SU-DHL-6 (cell line): ENCODE results near the gene GNA14.

Source experiments
- H2AFZ ChIP-seq: fragments of 200-600 bp; sonication (generic); 2 replicates; pipeline ENCODE4 v1.6.1; 2014; ENCODE audit warnings: low read depth, mild to moderate bottlenecking, moderate library complexity, mixed read lengths, antibody characterized with exemption, low read length; ENCODE audit not compliant: severe bottlenecking
- H3F3A ChIP-seq: fragments of 200-600 bp; shearing (Covaris generic); 2 replicates; pipeline ENCODE4 v1.6.0; 2016; ENCODE audit warnings: antibody characterized with exemption, mild to moderate bottlenecking; ENCODE audit not compliant: insufficient read depth
- H3K27ac ChIP-seq: fragments of 200-600 bp; sonication (generic); 2 replicates; pipeline ENCODE4 v1.5.1; 2016; ENCODE audit warnings: low read depth, mild to moderate bottlenecking, low read length, moderate library complexity, mixed read lengths
- H3K27me3 ChIP-seq: fragments of 200-600 bp; sonication (generic), shearing (Covaris generic); 2 replicates; pipeline ENCODE4 v1.6.0; 2014; ENCODE audit warnings: mild to moderate bottlenecking, low read length
- H3K36me3 ChIP-seq: fragments of 200-600 bp; sonication (generic); 2 replicates; pipeline ENCODE4 v1.6.1; 2014; ENCODE audit warnings: mild to moderate bottlenecking, low read length, mixed read lengths
- H3K4me2 ChIP-seq: fragments of 300-600, 200-600 bp; shearing (Covaris generic), sonication (generic); 2 replicates; pipeline ENCODE4 v1.6.0; 2014; ENCODE audit warnings: low read length, low read depth, mild to moderate bottlenecking; ENCODE audit not compliant: poor library complexity, severe bottlenecking
- H3K4me3 ChIP-seq: fragments of 200-600 bp; sonication (generic); 2 replicates; pipeline ENCODE4 v1.5.1; 2014; ENCODE audit warnings: antibody characterized with exemption, low read length, mild to moderate bottlenecking, mixed read lengths; ENCODE audit not compliant: insufficient read depth, poor library complexity, severe bottlenecking
- H3K79me2 ChIP-seq: fragments of 200-600 bp; sonication (generic); 2 replicates; pipeline ENCODE4 v1.6.1; 2014; ENCODE audit warnings: mild to moderate bottlenecking, low read length, moderate library complexity; ENCODE audit not compliant: insufficient read depth
- H3K9ac ChIP-seq: fragments of 200-600 bp; sonication (generic); 2 replicates; pipeline ENCODE4 v1.7.0; 2014; ENCODE audit warnings: mild to moderate bottlenecking, low read length
- H3K9me2 ChIP-seq: fragments of 200-600 bp; sonication (generic); replicated peaks from 2 replicates; pipeline ENCODE4 v1.6.1; 2014; ENCODE audit warnings: low read length; ENCODE audit not compliant: insufficient read depth
- H3K9me3 ChIP-seq: fragments of 200-600 bp; sonication (generic); 2 replicates; pipeline ENCODE4 v1.6.1; 2014; ENCODE audit warnings: low read length, mixed read lengths; ENCODE audit not compliant: insufficient read depth
- H4K20me1 ChIP-seq: fragments of 200-600 bp; sonication (generic); 2 replicates; pipeline ENCODE4 v1.6.1; 2014; ENCODE audit warnings: low read depth, mild to moderate bottlenecking, antibody characterized with exemption, low read length, moderate library complexity, mixed read lengths
- CTCF ChIP-seq: fragments of 200-600 bp; sonication (generic); IDR thresholded peaks from one replicate; pipeline ENCODE4 v1.5.1; 2017; ENCODE audit warnings: antibody characterized with exemption, mild to moderate bottlenecking, low read length, moderate library complexity; ENCODE audit not compliant: insufficient read depth, poor library complexity, severe bottlenecking
- EZH2phosphoT487 ChIP-seq: fragments of 200-600 bp; sonication (generic), shearing (Covaris generic); conservative IDR thresholded peaks from 2 replicates; pipeline ENCODE4 v1.6.1; 2018; ENCODE audit warnings: mild to moderate bottlenecking, antibody characterized with exemption, low read length, moderate library complexity, mixed read lengths

The GNA14 gene

GRCh38 chr9:77606526-77606925 lies 41.6 kb downstream of the GNA14 start:
- Histone ChIP-seq H3K4me2 (no peak overlapping the region), H4K20me1 (no peaks in the 10 kb centered on the region), H3K27me3 (no peaks in the 10 kb centered on the region), H3K4me3 (no peak overlapping the region), H3K9ac (no peak overlapping the region), H3K79me2 (no peaks in the 10 kb centered on the region), H3K27ac (no peak overlapping the region), H2AFZ (no peak overlapping the region), H3K9me2 (no peaks in the 10 kb centered on the region), H3F3A (no peaks in the 10 kb centered on the region), H3K36me3 (no peaks in the 10 kb centered on the region), H3K9me3 (no peaks in the 10 kb centered on the region)
- TF ChIP-seq CTCF (no peak), EZH2phosphoT487 (no peak)

- no peaks in the 10 kb centered on the region for H3K9me3 ChIP-seq
- no peaks in the 10 kb centered on the region for H3K27me3 ChIP-seq
- H3K9me2 ChIP-seq, result no peaks in the 10 kb centered on the region
- no peaks in the 10 kb centered on the region for H3F3A ChIP-seq
- H3K79me2 ChIP-seq, result no peaks in the 10 kb centered on the region
- no peak overlapping the region for H3K4me3 ChIP-seq
- TF ChIP-seq CTCF (no peak), EZH2phosphoT487 (no peak)
- H3K27ac ChIP-seq, result no peak overlapping the region
- H4K20me1 ChIP-seq, result no peaks in the 10 kb centered on the region
- no peaks in the 10 kb centered on the region for H3K36me3 ChIP-seq
- H3K9ac ChIP-seq, result no peak overlapping the region
- H3K4me2 ChIP-seq, result no peak overlapping the region
- H2AFZ ChIP-seq, result no peak overlapping the region
These were observed 42.5 kb downstream of the GNA14 start for GRCh38 chr9:77605449-77606220.

GRCh38 chr9:77604316-77604715 lies 43.8 kb downstream of the GNA14 start:
- no peaks in the 10 kb centered on the region for H4K20me1 ChIP-seq

More at GRCh38 chr9:77604316-77604715, 43.8 kb downstream of the GNA14 start:
- Histone ChIP-seq H3K9me3 (no peaks in the 10 kb centered on the region), H3K79me2 (no peaks in the 10 kb centered on the region), H3F3A (no peaks in the 10 kb centered on the region), H3K9ac (no peak overlapping the region), H3K9me2 (no peaks in the 10 kb centered on the region), H3K27ac (no peak overlapping the region), H3K4me3 (no peak overlapping the region), H3K27me3 (no peaks in the 10 kb centered on the region), H2AFZ (no peak overlapping the region), H3K36me3 (no peaks in the 10 kb centered on the region), H3K4me2 (no peak overlapping the region)
- TF ChIP-seq CTCF (no peak), EZH2phosphoT487 (no peak)
